Erythroblast (primary cell): ENCODE results near the gene EIF3A.

Source experiments
- GATA1 ChIP-seq: IDR thresholded peaks from 2 replicates; pipeline ENCODE4 v1.6.1; 2011; ENCODE audit warnings: low read depth, mild to moderate bottlenecking, control low read depth, low read length, moderate library complexity
- POLR2A ChIP-seq: IDR thresholded peaks from 2 replicates; pipeline ENCODE4 v1.6.1; 2011; ENCODE audit warnings: mild to moderate bottlenecking, low read length

- TF ChIP-seq POLR2A, result no peak
- no peak for TF ChIP-seq GATA1
Measured at GRCh38 chr10:119029613-119030420, 50.8 kb downstream of the EIF3A start, which contains the start of gene NANOS1.
